K562 (cell line): ENCODE measurements around the gene REM1. TPM values are rescaled to one million over a fixed set of nuclear protein-coding genes. Genes with fewer than 3 reads are reported as not detected.

Experiments
- ATAC-seq: fragments of 200-7000 bp; cut with Tn5 transposase; 3 replicates; pipeline ENCODE4 v1.9.1; 2020; ENCODE audit warnings: moderate library complexity
- BruUV-seq: library from RNA; stranded (reverse); fragments of 400-500 nt; replicated peaks from 2 replicates; lab custom pipeline; 2021; lab: Mats Ljungman, UMichigan
- CTCF ChIA-PET: fragments of 300-600 bp; formaldehyde crosslinking; extraction: SDS; loops from one replicate; lab custom pipeline; 2021; ENCODE audit warnings: low intra/inter-chr PET ratio; lab: Yijun Ruan, JAX
- POLR2A ChIA-PET: fragments of 300-600, 350-650 bp; sonication (Branson Sonifier 250); formaldehyde crosslinking; extraction: SDS; loops from one replicate; lab custom pipeline; 2021; ENCODE audit warnings: antibody characterized with exemption, inconsistent platforms; lab: Yijun Ruan, JAX
- DNase-seq, 4 experiments: peaks; one replicate each; pipeline versions ENCODE4 v3.0.0 to v3.0.0-alpha.2; 2011 to 2018; ENCODE audit warnings: low spot score in 3 of 4, mixed read lengths in 3 of 4; ENCODE audit errors: extremely low read depth in 1 of 4
- FAIRE-seq: peaks from 2 replicates; lab custom pipeline; 2011; peaks lifted over from hg19 to GRCh38; lab: Jason Lieb, UNC
- H2AFZ ChIP-seq: 2 replicates; pipeline ENCODE4 v1.6.0; 2011; ENCODE audit warnings: low read depth, low read length, control low read depth, inconsistent platforms
- H3K27ac ChIP-seq: fragments of 200-600 bp; 3 replicates; pipeline ENCODE4 v1.8.0; 2011; ENCODE audit warnings: low read depth, mild to moderate bottlenecking, control low read depth, inconsistent platforms, low read length, moderate library complexity, mixed read lengths; ENCODE audit errors: extremely low read depth
- H3K27me3 ChIP-seq, 2 experiments: fragments of 300-600 bp in 1 of 2; 2 replicates in 1 of 2; 3 replicates in 1 of 2; pipeline versions ENCODE4 v1.6.0 to v1.8.0; 2011; ENCODE audit warnings: inconsistent platforms in 2 of 2, low read length in 2 of 2, mild to moderate bottlenecking in 1 of 2, mixed read lengths in 1 of 2, moderate library complexity in 1 of 2; ENCODE audit not compliant: control insufficient read depth in 2 of 2, insufficient read depth in 2 of 2
- H3K36me3 ChIP-seq: fragments of 300-600 bp; 3 replicates; pipeline ENCODE4 v1.8.0; 2011; ENCODE audit warnings: mild to moderate bottlenecking, low read length, inconsistent platforms; ENCODE audit not compliant: control insufficient read depth, insufficient read depth
- H3K4me1 ChIP-seq, 2 experiments: fragments of 200-600 bp in 1 of 2; replicated peaks in 1 of 2; 2 replicates in 1 of 2; 3 replicates in 1 of 2; pipeline versions ENCODE4 v1.5.1 to v1.8.0; 2011; ENCODE audit warnings: inconsistent platforms in 2 of 2, low read length in 2 of 2, mild to moderate bottlenecking in 1 of 2, mixed read lengths in 1 of 2, moderate library complexity in 1 of 2; ENCODE audit not compliant: control insufficient read depth in 2 of 2, insufficient read depth in 2 of 2
- H3K4me2 ChIP-seq: 2 replicates; pipeline ENCODE4 v1.6.1; 2011; ENCODE audit warnings: low read length, control low read depth, inconsistent platforms, mixed read lengths; ENCODE audit not compliant: insufficient read depth
- H3K4me3 ChIP-seq: fragments of 200-600 bp; sonication (generic), shearing (Covaris generic); 2 replicates; pipeline ENCODE4 v1.5.1; 2016; ENCODE audit warnings: control low read depth, inconsistent platforms
- H3K79me2 ChIP-seq: fragments of 200-600 bp; 3 replicates; pipeline ENCODE4 v1.8.0; 2011; ENCODE audit warnings: low read length, inconsistent platforms; ENCODE audit not compliant: control insufficient read depth, insufficient read depth
- H3K9ac ChIP-seq, 2 experiments: 2 replicates each; pipeline versions ENCODE4 v1.6.0 to v1.6.1; 2011; ENCODE audit warnings: low read depth in 2 of 2, low read length in 2 of 2, control low read depth in 1 of 2, inconsistent platforms in 1 of 2, mild to moderate bottlenecking in 1 of 2, mixed read lengths in 1 of 2; ENCODE audit not compliant: insufficient read depth in 1 of 2
- H3K9me1 ChIP-seq: one replicate; pipeline ENCODE4 v1.6.0; 2011; ENCODE audit warnings: inconsistent platforms, mild to moderate bottlenecking, low read length, moderate library complexity; ENCODE audit not compliant: control insufficient read depth, insufficient read depth
- H3K9me3 ChIP-seq: replicated peaks from 2 replicates; pipeline ENCODE4 v1.5.1; 2011; ENCODE audit warnings: low read depth, low read length, inconsistent platforms; ENCODE audit not compliant: control insufficient read depth, insufficient read depth
- H4K20me1 ChIP-seq: replicated peaks from 2 replicates; pipeline ENCODE4 v1.6.1; 2011; ENCODE audit warnings: low read length, inconsistent platforms, mixed read lengths; ENCODE audit not compliant: control insufficient read depth, insufficient read depth
- BDP1 ChIP-seq: IDR thresholded peaks from 3 replicates; pipeline ENCODE4 v1.6.1; 2011; ENCODE audit not compliant: insufficient read length, insufficient read depth
- MITF ChIP-seq: IDR thresholded peaks from 2 replicates; pipeline ENCODE4 v1.6.1; 2014; ENCODE audit warnings: antibody characterized with exemption
- PHF20 ChIP-seq: fragments of 450-650 bp; IDR thresholded peaks from 2 replicates; pipeline ENCODE4 v1.6.1; 2018; ENCODE audit not compliant: partially characterized antibody
- POU5F1 ChIP-seq: fragments of 150-350 bp; IDR thresholded peaks from 2 replicates; pipeline ENCODE4 v1.6.1; 2014; ENCODE audit warnings: borderline replicate concordance, low read length, low read depth, mild to moderate bottlenecking; ENCODE audit not compliant: partially characterized antibody
- RBBP5 ChIP-seq: fragments of 200-600 bp; sonication (generic); IDR thresholded peaks from 2 replicates; pipeline ENCODE4 v1.6.1; 2012; ENCODE audit warnings: borderline replicate concordance, mild to moderate bottlenecking, low read length, control low read depth, inconsistent platforms; ENCODE audit not compliant: insufficient read depth, poor library complexity, severe bottlenecking
- SRSF7 ChIP-seq: fragments of 200-400 bp; formaldehyde crosslinking; optimal IDR thresholded peaks from 2 replicates; pipeline ENCODE3; 2017; ENCODE audit warnings: mild to moderate bottlenecking, low read depth, low read length
- SUPT5H ChIP-seq: fragments of 450-650 bp; IDR thresholded peaks from 2 replicates; pipeline ENCODE4 v1.6.1; 2016
- ZNF239 ChIP-seq: fragments of 250-450 bp; sonication (Bioruptor Pico); IDR thresholded peaks from 2 replicates; pipeline ENCODE4 v1.4.0; 2020; ENCODE audit warnings: mild to moderate bottlenecking
- WGBS: fragments of 100-300 bp; shearing (Covaris generic); methylation state at CpG from one replicate; pipeline ENCODE4 v1.1.6; 2016; ENCODE audit warnings: low coverage, mixed read lengths; ENCODE audit not compliant: insufficient coverage; ENCODE audit errors: missing lambda C conversion rate; 5-methylcytosine and 5-hydroxymethylcytosine counted together
- in situ Hi-C: fragments of 300-500 bp; cut with MboI; formaldehyde crosslinking; loops from 4 replicates; pipeline ENCODE4 v1.15.0; 2018; ENCODE audit warnings: inconsistent platforms, mixed read lengths
- intact Hi-C: fragments of 100-400 bp; cut with micrococcal nuclease; formaldehyde crosslinking; loops from 2 replicates; pipeline ENCODE4 v1.14.2; 2022
- polyA plus RNA-seq, 8 experiments: library from polyadenylated mRNA; depleted of rRNA in 4 of 8; stranded (reverse) in 5 of 8; unstranded in 3 of 8; fragments of >200 nt; fragmentation: Nextera tagmentation in 2 of 8; fragmentation: Illumina TruSeq in 1 of 8; extraction: Ambion mirVana in 2 of 8; extraction: Trizol in 1 of 8; gene quantifications; 2 replicates each; pipeline versions ENCODE4 v1.2.1 to v1.2.3, GENCODE V29; 2011 to 2014; ENCODE audit warnings: inconsistent platforms in 1 of 8, missing spikeins in 1 of 8
- total RNA-seq, 7 experiments: library from RNA; depleted of rRNA in 6 of 7; stranded (reverse); fragments of >200 nt in 6 of 7; fragmentation: Illumina TruSeq in 2 of 7; extraction: Trizol in 2 of 7; gene quantifications; 2 replicates each; pipeline versions ENCODE4 v1.2.1 to v1.2.3, GENCODE V29; 2011 to 2021; ENCODE audit warnings: low replicate concordance in 1 of 7
- TF ChIP-seq, protein P1 (sequence below): fragments of 200-400 bp; formaldehyde crosslinking; IDR thresholded peaks from 2 replicates; pipeline ENCODE4 v1.6.1; 2017; ENCODE audit warnings: mild to moderate bottlenecking, low read depth, low read length, moderate library complexity

REM1 gene
- total and polyA plus RNA-seq, 9 of the 15 experiments (the other 6 are each of a cell fraction or from before 2014, with no cell fraction given), result not detected

GRCh38 chr20:31490752-31491151, 15.7 kb downstream of the REM1 start:
- Histone ChIP-seq H3K79me2 (no peaks in the 10 kb centered on the region), H3K27ac (no peak overlapping the region), H4K20me1 (no peaks in the 10 kb centered on the region), H3K4me3 (no peak overlapping the region), H3K4me2 (no peak overlapping the region), H3K9me3 (no peaks in the 10 kb centered on the region), H3K9me1 (no peaks in the 10 kb centered on the region), H2AFZ (no peak overlapping the region), H3K36me3 (no peaks in the 10 kb centered on the region), H3K27me3 (peaks cover 4 to 8% of the 10 kb centered on the region in 2 experiments; a peak in 3 of 5 replicates), H3K9ac (no peak overlapping the region), H3K4me1 (peaks cover 2 to 7% of the 10 kb centered on the region in 2 experiments; a peak in 3 of 5 replicates)
- POLR2A ChIA-PET, result interaction anchor here (0.6 to 1.3 kb wide), 2 partner anchors 18 to 174 kb away, joined by 3 read pairs; no protein-coding TSS in a partner anchor
- TF ChIP-seq, protein P1, sequence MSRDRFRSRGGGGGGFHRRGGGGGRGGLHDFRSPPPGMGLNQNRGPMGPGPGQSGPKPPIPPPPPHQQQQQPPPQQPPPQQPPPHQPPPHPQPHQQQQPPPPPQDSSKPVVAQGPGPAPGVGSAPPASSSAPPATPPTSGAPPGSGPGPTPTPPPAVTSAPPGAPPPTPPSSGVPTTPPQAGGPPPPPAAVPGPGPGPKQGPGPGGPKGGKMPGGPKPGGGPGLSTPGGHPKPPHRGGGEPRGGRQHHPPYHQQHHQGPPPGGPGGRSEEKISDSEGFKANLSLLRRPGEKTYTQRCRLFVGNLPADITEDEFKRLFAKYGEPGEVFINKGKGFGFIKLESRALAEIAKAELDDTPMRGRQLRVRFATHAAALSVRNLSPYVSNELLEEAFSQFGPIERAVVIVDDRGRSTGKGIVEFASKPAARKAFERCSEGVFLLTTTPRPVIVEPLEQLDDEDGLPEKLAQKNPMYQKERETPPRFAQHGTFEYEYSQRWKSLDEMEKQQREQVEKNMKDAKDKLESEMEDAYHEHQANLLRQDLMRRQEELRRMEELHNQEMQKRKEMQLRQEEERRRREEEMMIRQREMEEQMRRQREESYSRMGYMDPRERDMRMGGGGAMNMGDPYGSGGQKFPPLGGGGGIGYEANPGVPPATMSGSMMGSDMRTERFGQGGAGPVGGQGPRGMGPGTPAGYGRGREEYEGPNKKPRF, result no peak
- no peak for TF ChIP-seq POU5F1
- TF ChIP-seq MITF, result no peak
- TF ChIP-seq SRSF7, result no peak
- no peak for TF ChIP-seq SUPT5H
- no peak for TF ChIP-seq ZNF239 (CRISPR knock-in tag)
- no peak for TF ChIP-seq PHF20
- no peak for TF ChIP-seq RBBP5
- TF ChIP-seq BDP1, result no peak
- BruUV-seq, result no TSS peak
- WGBS, result 13% methylated on average over 3 of the region's 3 CpGs
- in situ Hi-C loops (loop anchor here (10.0 kb wide), 1 partner anchor 176 kb away; no protein-coding TSS in a partner anchor), intact Hi-C loops (no loop called here)
- FAIRE-seq (no peak), DNase-seq (no peak), ATAC-seq (no peak)
- CTCF ChIA-PET, result no interaction called here
